NB4 (cell line): Measurements from ENCODE around the gene ZNF319.

Experiments
- DNase-seq: peaks from one replicate; pipeline ENCODE4 v3.0.0; 2010; ENCODE audit warnings: low read depth
- H3K4me3 ChIP-seq: one replicate; pipeline ENCODE4 v1.5.1; 2011; ENCODE audit warnings: mild to moderate bottlenecking, low read depth, low read length, moderate library complexity
- MYC ChIP-seq: IDR thresholded peaks from 2 replicates; pipeline ENCODE4 v1.6.1; 2011; ENCODE audit warnings: low read depth, low read length
- POLR2A ChIP-seq: IDR thresholded peaks from 2 replicates; pipeline ENCODE4 v1.6.1; 2011; ENCODE audit warnings: mild to moderate bottlenecking; ENCODE audit not compliant: insufficient read length; ENCODE audit errors: extremely low read depth
- TF ChIP-seq, protein P1 (sequence below): IDR thresholded peaks from one replicate; pipeline ENCODE4 v1.5.1; 2012; ENCODE audit warnings: low read depth, low read length
- TF ChIP-seq, protein P2 (sequence below): IDR thresholded peaks from 2 replicates; pipeline ENCODE4 v1.6.1; 2011; ENCODE audit warnings: low read depth, low read length

Gene ZNF319

DNA sequence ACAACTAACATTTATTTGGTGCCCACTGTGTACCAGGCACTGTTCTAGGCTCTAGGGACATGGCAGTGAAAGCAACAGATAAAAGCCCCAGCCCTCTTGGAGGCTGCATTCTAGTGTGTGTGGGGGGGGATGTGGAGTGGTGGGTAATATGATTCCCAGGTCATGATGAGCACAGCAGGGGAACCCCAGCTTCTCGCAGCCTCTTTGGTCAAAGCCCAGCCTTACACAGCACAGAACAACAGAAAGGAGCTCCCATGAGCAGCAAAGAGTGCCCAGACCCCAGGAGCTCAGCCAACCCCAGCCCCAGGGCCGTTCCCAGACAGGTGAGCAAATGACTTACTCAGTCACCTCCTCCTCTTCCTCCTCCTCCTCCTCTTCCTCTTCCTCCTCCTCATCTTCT lies 51.5 kb downstream of the ZNF319 start:
- no peak for DNase-seq
- no peak overlapping the region for H3K4me3 ChIP-seq
- TF ChIP-seq MYC (no peak), POLR2A (no peak)
- TF ChIP-seq, protein P1, sequence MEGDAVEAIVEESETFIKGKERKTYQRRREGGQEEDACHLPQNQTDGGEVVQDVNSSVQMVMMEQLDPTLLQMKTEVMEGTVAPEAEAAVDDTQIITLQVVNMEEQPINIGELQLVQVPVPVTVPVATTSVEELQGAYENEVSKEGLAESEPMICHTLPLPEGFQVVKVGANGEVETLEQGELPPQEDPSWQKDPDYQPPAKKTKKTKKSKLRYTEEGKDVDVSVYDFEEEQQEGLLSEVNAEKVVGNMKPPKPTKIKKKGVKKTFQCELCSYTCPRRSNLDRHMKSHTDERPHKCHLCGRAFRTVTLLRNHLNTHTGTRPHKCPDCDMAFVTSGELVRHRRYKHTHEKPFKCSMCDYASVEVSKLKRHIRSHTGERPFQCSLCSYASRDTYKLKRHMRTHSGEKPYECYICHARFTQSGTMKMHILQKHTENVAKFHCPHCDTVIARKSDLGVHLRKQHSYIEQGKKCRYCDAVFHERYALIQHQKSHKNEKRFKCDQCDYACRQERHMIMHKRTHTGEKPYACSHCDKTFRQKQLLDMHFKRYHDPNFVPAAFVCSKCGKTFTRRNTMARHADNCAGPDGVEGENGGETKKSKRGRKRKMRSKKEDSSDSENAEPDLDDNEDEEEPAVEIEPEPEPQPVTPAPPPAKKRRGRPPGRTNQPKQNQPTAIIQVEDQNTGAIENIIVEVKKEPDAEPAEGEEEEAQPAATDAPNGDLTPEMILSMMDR = no peak
- TF ChIP-seq, protein P2, sequence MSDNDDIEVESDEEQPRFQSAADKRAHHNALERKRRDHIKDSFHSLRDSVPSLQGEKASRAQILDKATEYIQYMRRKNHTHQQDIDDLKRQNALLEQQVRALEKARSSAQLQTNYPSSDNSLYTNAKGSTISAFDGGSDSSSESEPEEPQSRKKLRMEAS = no peak

DNA sequence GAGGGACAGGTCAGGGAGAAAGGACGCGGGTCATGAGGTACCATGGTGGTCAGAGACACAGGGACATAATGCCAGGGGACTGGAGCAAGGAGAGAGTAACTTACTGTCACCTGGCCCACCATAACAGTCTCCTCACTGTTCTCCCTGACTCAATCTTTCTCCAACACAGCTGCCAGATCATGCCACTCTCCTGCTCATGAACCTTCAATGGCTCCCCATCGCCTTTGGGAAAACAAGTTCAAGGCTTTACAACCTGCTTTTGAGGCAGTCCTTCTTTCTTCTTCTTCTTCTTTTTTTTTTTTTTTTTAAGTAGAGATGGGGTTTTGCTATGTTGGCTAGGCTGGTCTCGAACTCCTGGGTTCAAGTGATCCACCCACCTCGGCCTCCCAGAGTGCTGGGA lies 52.4 kb downstream of the ZNF319 start:
- no peak overlapping the region for H3K4me3 ChIP-seq
- DNase-seq = no peak
- no peak for TF ChIP-seq MYC
- TF ChIP-seq, protein P2 = no peak
- TF ChIP-seq, protein P1 = no peak
- TF ChIP-seq POLR2A = no peak

DNA sequence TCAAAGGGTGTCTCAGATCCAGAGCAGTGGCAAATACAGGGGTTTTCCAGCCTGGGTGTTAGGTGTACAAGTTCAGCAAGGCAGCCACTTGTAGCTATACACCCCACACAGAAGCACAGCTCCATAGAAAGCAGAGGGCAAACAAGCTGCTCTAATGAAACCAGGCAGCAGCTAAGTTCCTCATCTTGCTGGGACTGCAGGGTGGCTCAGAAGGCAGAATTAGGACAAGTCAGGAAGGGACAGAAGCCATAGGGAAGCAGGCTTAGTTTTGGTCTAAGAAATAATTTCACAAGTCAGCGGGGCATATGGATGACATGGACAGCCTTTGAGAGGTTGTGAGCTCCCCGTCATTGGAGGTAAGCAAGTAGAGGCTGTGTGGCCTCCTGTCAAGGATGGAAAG lies 53.2 kb downstream of the ZNF319 start:
- peak; percentile 38 for DNase-seq
- no peak overlapping the region for H3K4me3 ChIP-seq
- TF ChIP-seq, protein P1 = no peak
- TF ChIP-seq POLR2A (no peak), MYC (no peak)
- TF ChIP-seq, protein P2 = no peak

DNA sequence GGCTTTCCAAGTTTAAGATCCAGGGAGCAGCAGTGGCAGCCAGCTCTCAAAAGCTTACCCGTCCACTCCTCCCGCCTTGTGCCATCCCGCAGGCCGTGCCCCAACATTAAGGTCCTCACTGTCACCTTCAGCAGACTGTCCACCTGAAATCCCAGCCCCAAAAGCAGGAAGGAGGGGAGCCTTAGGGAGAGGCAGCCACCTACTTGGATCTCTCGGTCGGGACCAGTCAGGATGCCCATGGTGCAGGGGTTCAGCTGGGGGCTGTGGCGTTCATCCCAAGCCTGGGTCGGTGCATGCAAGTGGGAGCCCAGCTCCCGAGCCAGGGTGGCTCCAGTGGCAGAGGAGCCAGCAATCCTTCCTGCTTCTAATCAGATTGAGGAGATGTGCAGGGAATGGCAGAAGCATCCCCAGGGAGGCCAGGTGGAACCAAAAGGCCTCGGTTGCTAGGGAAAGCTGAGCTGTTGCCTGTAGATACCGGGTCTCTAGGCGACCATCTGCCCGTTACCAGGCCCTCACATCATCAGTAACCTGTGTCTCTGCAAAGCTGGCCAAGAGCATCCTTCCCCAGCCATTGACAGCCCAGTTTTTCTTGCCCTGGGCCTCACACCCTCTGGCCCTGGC lies 54.2 kb downstream of the ZNF319 start:
- no peak for TF ChIP-seq MYC
- TF ChIP-seq, protein P1 = no peak
- TF ChIP-seq, protein P2 = no peak
- no peak for TF ChIP-seq POLR2A
- no peak overlapping the region for H3K4me3 ChIP-seq
- no peak for DNase-seq

DNA sequence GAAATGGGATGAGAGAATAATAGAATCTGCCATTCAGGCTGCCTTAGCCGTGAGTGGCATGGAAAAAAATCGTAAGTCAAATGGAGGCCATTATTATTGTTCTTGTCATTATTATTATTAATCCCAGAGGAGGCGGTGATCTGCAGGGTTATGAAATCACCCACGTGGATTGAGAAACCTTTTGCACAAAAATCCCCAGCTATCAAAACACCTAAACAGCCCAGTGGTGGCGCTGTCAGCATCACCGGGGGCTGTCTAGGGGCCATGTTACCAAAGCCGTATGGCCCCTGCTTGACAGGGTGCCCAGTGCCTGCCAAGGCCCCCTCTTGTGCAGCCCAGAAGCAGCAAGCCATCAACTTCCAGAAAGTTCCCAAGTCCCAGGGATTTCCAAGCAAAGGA lies 54.7 kb downstream of the ZNF319 start:
- no peak overlapping the region for H3K4me3 ChIP-seq
- DNase-seq = peak; percentile 31
- TF ChIP-seq MYC (no peak), POLR2A (no peak)
- TF ChIP-seq, protein P2 = no peak
- TF ChIP-seq, protein P1 = no peak
